ENCODE data around the gene RSPRY1.

RSPRY1 gene

GRCh38 chr16:57242650-57243049 lies 56.5 kb downstream of the RSPRY1 start:
- H3K27ac ChIP-seq: no peak overlapping the region
- no peak for TF ChIP-seq CTCF (conservative IDR thresholded peaks at IDR 0.05)

GRCh38 chr16:57244463-57244766 lies 58.3 kb downstream of the RSPRY1 start:
- TF ChIP-seq CTCF (conservative IDR thresholded peaks at IDR 0.05): no peak
- H3K27ac ChIP-seq: peak overlapping the region; percentile 88

- peak; percentile 2; the same call in 1 of the 2 replicates for TF ChIP-seq CTCF (conservative IDR thresholded peaks at IDR 0.05)
- peak within 1 kb of the TSS; percentile 88 for H3K27ac ChIP-seq
Observed at GRCh38 chr16:57244767-57245471, 58.8 kb downstream of the RSPRY1 start, which contains the start of gene ARL2BP. ARL2BP (plus strand) TSS chr16:57245259; CDS start chr16:57245368, 109 bp downstream.

- peak overlapping the region; percentile 88 for H3K27ac ChIP-seq
- no peak for TF ChIP-seq CTCF (conservative IDR thresholded peaks at IDR 0.05)
Observed at GRCh38 chr16:57245472-57246113, 59.5 kb downstream of the RSPRY1 start.

GRCh38 chr16:57251352-57251751 lies 65.2 kb downstream of the RSPRY1 start:
- no peak overlapping the region for H3K27ac ChIP-seq
- TF ChIP-seq CTCF (conservative IDR thresholded peaks at IDR 0.05): no peak

GRCh38 chr16:57252148-57252721 lies 66.1 kb downstream of the RSPRY1 start:
- no peak for TF ChIP-seq CTCF (conservative IDR thresholded peaks at IDR 0.05)
- H3K27ac ChIP-seq: no peak overlapping the region

- no peak for TF ChIP-seq CTCF (conservative IDR thresholded peaks at IDR 0.05)
- H3K27ac ChIP-seq: no peak overlapping the region
Observed at GRCh38 chr16:57253466-57253865, 67.3 kb downstream of the RSPRY1 start.

Measured in VCaP (cell line).